GM19099 (cell line): ENCODE data around the gene CXCL16.

ENCODE experiments used
- POLR2A ChIP-seq: IDR thresholded peaks from 3 replicates; pipeline ENCODE4 v1.6.1; 2011; ENCODE audit warnings: low read depth; ENCODE audit not compliant: insufficient read length; ENCODE audit errors: extremely low read depth

The CXCL16 gene

DNA sequence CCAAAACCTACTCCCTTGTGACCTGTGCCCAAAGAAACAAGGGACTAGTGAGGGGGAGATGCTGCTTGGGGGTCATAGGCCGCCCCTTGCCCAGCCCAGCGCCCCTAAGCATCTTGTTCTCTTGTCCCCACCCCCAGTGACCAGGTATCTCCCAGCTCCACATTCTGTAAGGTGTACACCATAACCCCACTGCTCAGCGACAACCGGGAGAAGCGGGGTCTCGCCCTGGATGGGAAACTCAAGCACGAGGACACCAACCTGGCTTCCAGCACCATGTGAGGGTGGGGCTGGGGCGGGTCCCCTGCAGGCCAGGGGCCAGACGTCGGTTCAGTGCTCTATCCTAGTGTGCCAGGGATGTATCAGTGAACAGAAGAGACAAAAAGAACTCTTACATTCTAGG is 20.6 kb downstream of the CXCL16 start:
- TF ChIP-seq POLR2A = no peak

DNA sequence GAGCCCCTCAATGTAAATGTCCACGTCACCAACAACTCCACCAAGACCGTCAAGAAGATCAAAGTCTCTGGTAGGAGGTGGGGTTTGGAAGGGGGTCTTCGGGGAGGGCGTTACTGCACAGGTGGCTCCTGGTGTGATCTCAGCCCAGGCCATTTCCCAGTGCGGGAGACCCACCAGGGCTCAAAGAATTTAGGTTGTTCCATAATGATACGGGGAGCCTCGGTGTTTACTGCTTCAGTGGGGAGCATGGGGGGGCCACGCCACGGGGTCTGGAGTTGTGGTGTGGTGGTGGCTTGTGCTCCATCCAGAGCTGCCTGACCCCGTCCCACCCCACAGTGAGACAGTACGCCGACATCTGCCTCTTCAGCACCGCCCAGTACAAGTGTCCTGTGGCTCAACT is 21.5 kb downstream of the CXCL16 start:
- TF ChIP-seq POLR2A = no peak

DNA sequence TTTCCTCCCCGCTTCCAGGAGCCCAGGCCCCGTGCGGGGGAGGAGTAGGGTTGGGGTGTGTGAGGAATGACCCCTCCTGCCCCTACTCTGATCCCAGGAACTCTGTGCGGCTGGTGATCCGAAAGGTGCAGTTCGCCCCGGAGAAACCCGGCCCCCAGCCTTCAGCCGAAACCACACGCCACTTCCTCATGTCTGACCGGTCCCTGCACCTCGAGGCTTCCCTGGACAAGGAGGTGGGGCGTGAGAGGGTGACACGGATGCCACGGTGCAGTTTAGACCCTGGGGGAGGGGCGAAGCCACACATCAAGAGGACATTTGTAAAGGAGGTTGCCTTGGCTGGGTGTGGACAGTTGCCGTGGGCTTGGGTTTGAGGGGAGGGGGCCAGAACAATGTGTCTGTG is 21.9 kb downstream of the CXCL16 start:
- no peak for TF ChIP-seq POLR2A

DNA sequence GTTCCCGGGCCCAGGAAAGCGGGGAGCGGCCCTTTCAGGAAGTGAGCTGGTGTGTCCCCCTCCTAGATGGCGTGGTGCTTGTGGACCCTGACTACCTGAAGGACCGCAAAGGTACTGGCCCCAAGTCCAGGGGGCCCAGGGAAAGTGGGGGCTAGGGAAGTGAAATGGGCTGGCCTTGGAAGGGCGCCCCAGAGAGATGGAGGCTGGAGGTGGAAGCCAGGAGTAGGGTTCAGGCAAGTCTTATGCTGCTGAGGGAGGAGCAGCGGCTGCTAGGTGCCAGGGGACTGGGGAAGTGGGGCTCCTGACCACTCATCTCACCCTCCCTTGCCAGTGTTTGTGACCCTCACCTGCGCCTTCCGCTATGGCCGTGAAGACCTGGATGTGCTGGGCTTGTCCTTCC is 23.6 kb downstream of the CXCL16 start:
- no peak for TF ChIP-seq POLR2A

DNA sequence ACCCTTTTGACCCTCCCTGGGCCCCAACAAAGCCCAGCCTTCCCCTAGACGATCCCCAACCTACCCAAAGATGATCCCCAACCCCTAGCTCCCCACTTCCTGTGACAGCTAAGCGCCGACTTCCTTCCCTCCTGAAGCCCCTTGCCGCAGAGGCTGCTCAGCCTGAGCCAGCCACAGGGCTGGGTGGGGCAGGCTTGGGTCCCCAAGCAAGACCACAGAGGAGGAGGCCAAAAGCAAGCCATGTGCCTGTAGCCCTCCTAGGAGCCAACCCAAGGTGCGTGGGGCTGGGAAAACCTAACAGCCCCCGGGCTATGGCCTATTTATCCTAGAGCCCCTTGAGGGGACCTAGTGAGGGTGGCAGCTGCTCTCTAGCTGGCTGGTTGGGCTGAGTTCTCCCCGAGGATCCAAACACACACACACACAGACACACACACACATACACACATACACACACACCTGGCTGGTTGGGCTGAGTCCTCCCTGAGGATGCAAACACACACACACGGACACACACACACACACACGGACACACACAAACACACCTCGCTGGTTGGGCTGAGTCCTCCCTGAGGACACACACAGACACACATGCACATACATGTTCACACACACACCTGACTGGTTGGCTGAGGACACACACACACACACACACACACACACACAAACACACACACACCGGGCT is 24.5 kb downstream of the CXCL16 start:
- no peak for TF ChIP-seq POLR2A

DNA sequence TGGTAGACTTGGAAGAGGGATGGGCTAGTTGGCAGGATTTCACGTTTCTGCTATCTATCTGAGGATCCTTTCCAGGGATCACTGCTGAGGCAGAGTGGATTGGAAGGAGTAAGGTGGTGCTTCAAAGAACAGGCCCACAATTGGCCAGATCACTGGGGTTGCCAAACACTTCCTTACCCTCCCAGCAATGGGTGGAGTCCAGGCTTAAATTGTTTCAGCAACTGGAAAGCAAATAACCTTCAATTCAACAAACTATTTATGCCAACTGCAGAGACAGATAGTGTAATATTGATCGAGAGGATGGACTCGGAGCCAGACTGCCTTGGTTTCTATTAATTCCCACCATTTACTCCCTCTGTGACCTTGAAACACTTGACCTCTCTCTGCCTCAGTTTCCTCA is 27.2 kb downstream of the CXCL16 start:
- TF ChIP-seq POLR2A = no peak

DNA sequence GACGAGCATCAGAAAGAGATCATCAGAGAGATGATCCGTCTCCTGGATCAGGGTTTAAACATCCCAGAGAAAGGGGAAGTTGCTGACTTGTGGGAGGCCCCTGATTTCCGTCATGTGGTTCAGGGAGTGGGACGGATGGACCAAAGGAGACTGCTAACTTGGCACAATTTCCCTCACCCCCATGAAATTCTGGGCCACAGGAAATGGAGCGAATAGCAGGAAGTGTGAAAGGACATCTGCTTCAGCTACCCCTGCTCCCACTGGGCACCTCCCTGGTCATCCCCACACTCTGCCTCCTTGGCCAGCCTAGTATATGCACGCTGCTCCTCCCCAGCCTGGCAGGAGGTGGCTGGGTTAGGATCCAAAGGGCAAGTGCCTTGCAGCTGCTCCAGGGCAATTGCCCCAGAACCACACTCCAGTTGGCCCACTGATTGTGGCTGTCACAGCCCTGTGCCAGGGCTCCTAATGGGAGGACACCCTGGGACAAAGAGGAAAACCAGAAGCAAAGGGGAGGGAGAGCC is 28.0 kb downstream of the CXCL16 start:
- no peak for TF ChIP-seq POLR2A

DNA sequence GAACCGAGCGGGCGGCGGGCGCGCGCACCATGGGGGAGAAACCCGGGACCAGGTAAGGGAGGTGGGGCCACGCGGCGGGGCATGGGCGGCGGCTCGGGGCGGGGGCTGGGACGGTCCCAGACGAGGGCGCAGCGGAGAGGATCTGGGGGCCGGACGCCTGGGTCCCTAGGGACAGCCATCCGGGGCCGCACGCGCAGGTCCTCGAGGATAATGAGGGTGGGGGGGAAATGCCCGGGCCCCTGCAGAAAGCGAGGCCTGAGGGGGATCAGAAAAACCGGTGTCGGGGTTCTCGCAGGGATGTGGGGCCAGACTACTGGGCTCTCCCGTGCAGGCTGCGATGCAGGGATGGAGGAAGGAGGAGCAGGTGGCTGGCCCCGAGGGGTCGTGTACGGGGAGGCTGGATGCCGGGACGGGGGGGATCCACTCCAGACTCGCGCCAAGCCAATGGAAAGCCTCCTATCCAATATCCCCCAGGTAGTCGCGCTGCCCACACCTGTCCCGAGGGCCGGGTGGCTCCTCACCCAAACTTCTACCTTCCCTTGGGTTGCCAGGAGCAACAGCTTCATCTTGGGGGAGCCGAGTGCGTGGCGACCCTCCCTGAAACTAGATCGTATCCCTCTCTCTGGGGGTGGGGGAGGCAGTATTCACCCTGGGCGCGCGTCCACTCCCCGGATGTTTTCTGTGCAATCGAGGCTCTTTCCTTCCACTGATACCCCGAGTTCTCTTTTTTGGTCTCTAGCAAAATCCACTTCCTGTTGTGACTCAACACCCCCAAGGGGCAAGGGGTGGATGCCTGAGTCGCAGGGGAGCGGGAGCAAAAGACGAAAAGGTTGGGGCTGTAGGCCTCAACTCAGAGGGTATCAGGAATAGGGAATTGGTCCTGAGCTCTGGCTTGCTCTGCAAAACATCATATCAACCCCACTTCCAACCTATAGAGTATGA is 28.8 kb downstream of the CXCL16 start:
- TF ChIP-seq POLR2A = peak; percentile 20

DNA sequence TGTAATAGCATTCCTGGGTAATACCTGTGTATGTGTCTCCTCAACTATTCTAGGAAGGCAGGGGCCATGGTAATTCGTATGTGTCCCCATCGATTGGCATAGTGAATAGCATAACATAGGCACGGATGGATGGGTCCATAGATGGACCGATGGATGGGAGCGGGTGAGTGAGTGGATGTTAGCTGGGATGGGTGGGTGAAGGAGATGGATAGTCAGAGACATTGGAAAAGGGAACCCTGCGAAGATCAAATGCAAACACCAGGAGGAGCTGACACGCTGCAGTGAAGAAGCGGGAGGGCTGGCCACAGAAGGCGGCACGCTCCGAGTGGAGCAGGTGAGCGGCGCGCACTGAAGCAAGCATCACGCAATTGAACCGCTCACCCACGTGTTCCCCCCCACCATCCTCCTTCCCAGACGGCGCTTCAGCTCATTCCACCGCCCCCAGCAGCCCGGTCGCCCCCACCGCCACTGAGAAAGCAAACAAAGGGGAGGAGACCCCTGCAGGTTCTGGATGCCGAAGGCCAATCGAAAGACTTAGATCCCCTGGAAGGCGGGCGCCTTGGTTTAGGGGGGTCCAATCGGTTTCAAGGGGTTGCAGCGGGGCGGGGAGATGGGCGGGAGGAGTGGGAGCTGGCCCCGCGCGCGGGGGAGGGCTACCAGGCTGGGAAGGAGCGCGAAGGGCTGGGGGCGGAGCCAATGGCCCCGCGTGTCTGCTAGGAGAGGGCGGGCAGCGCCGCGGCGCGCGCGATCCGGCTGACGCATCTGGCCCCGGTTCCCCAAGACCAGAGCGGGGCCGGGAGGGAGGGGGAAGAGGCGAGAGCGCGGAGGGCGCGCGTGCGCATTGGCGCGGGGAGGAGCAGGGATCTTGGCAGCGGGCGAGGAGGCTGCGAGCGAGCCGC is 29.7 kb downstream of the CXCL16 start, which contains the start of gene ARRB2:
Gene ARRB2 (plus strand): TSS at position 839 of the 899 bp plus-strand sequence. CDS start 90 bp downstream, outside the sequence.
- peak; percentile 54 for TF ChIP-seq POLR2A

DNA sequence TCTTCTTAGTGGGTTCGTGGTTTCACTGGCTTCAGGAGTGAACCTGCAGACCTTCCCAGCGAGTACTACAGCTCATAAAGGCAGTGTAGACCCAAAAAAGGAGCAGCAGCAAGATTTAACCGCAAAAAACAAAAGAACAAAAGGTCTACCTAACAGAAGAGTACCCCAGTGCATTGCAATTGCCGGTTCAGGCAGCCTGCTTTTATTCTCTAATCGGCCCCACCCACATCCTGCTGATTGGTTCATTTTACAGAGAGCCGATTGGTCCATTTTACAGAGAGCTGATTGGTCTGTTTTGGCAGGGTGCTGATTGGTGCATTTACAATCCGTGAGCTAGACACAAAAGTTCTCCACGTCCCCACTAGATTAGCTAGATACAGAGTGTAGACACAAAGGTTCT is 31.3 kb downstream of the CXCL16 start:
- TF ChIP-seq POLR2A = peak; percentile 33

DNA sequence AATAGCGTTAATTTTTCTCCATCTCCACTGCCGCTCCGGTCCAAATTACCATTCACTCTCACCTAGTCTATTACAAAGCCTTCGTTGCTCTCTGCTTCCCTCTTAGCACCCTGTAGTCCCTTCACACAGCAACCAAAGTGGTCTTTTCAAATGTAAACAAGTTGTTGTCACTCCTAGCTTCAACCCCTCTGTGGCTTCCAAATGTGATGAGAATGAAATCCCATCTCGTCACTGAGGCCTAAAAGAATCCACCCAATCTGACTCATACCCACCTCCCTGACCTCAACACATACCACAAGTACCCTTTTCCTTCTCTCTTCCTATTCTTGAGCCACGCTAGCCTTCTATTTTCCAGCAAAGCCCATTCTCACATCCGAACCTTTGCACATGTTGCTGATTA is 33.6 kb downstream of the CXCL16 start:
- no peak for TF ChIP-seq POLR2A

DNA sequence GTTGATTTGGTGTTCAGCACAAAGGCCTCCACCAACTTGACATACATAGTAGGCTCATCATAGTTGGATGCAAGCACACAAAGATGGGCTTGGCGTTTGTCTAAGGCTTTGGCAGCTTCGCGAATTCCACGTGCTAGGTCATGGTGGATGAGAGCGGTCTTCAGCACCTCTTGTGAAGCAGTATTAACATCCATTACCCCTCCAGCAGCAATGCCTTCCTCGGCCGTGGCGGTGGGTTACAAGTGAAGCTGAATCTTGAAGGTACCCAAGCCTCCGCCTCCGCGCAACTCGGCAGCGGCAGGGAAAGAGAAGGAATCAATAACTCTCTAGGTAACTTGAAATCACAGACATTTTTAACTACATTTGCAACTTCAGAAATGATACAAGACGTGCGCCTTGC is 34.7 kb downstream of the CXCL16 start:
- no peak for TF ChIP-seq POLR2A

DNA sequence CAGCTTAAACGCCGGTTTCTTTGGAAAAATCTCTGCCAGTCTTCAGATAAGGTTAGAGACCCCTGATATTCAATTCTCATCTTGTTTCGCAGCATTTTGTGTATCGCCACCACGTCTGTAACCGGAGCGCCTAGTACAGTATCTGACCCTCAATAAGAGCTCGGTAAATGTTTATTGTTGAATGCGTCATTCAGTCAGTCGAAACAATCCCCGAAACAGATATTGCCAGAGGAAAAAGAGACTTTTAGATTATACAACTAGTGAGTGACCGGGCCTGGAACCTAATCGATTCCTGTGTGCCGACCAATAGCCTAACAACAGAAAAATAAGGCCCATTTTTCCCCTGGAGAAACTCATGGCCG is 36.4 kb downstream of the CXCL16 start:
- no peak for TF ChIP-seq POLR2A

DNA sequence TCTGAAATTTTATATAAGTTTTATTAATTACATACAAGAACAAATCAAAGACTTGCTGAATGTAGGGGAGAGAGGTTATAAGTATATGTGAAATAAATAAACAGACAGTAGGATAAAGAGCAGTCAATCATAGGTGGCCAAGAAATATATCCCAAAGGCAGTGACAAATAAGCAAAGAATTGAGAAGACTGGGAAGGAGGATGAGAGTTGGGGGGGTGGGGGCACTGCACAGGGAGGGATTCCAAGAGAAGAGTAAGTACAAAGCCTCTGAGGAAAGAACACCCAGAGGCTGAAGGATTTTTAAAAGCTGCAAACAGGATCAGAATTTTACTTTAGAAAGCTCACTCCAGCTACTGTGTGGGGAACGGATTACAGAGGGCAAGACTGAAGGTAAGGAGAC is 38.6 kb downstream of the CXCL16 start:
- TF ChIP-seq POLR2A = no peak

DNA sequence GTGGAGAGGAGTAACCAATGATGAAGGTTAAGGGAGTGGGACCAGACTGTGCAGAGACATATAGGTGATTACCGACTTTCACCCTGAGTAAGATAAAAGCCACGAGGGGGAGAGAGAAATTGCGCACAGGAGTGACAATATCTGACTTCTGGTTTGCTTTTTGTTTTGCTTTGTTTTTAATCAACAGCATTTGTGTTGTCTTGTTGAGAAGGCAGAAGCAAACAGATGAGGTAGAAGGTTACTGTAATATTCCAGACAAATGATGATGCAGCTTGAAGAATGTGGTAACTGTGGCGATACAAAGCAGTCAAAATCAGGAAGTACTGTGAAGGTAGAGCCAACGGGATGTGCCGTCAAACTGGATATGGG is 43.3 kb downstream of the CXCL16 start:
- no peak for TF ChIP-seq POLR2A
